ENCODE results near the gene KDM8.

KDM8 gene

GRCh38 chr16:27232061-27232900 lies 29.0 kb downstream of the KDM8 start:
- DNase-seq = no peak

- no peak for DNase-seq
Measured at GRCh38 chr16:27232901-27233625, 29.7 kb downstream of the KDM8 start.

GRCh38 chr16:27233731-27234130 lies 30.4 kb downstream of the KDM8 start:
- DNase-seq = no peak

- DNase-seq = no peak
Measured at GRCh38 chr16:27234171-27234570, 30.8 kb downstream of the KDM8 start.

- DNase-seq = no peak
Measured at GRCh38 chr16:27234603-27235002, 31.3 kb downstream of the KDM8 start.

GRCh38 chr16:27235055-27235937 lies 32.0 kb downstream of the KDM8 start:
- peak; percentile 80 for DNase-seq

GRCh38 chr16:27235938-27236245 lies 32.6 kb downstream of the KDM8 start:
- DNase-seq = no peak

- no peak for DNase-seq
Measured at GRCh38 chr16:27236635-27237218, 33.4 kb downstream of the KDM8 start.

- DNase-seq = peak; percentile 73
Measured at GRCh38 chr16:27237219-27238015, 34.1 kb downstream of the KDM8 start.

- DNase-seq = peak; percentile 49
Measured at GRCh38 chr16:27238016-27238587, 34.8 kb downstream of the KDM8 start.

- peak; percentile 11 for DNase-seq
Measured at GRCh38 chr16:27238591-27238990, 35.3 kb downstream of the KDM8 start.

- DNase-seq = peak; percentile 8
Measured at GRCh38 chr16:27239026-27239425, 35.7 kb downstream of the KDM8 start.

GRCh38 chr16:27239906-27240655 lies 36.8 kb downstream of the KDM8 start:
- DNase-seq = peak; percentile 11

- DNase-seq = peak; percentile 8
Measured at GRCh38 chr16:27240948-27241531, 37.7 kb downstream of the KDM8 start.

GRCh38 chr16:27241658-27242057 lies 38.3 kb downstream of the KDM8 start:
- peak; percentile 5 for DNase-seq

GRCh38 chr16:27242398-27242797 lies 39.1 kb downstream of the KDM8 start:
- DNase-seq = peak; percentile 4

- peak; percentile 18 for DNase-seq
Measured at GRCh38 chr16:27242868-27243590, 39.7 kb downstream of the KDM8 start.

GRCh38 chr16:27243725-27244362 lies 40.5 kb downstream of the KDM8 start:
- DNase-seq = peak; percentile 7

GRCh38 chr16:27244363-27244755 lies 41.0 kb downstream of the KDM8 start:
- DNase-seq = peak; percentile 3

Data from activated CD8-positive, alpha-beta memory T cell treated with anti-CD3 and anti-CD28 coated beads, Interleukin-2, amount 50 U/mL, for 4 hours (primary cell).